Mesendoderm (in vitro differentiated cells): ENCODE results near the gene ANKS1A.

Experiments used
- DNase-seq: peaks from one replicate; pipeline ENCODE4 v3.0.0; 2013
- H2AK5ac ChIP-seq: 2 replicates; pipeline ENCODE4 v1.6.1; 2013; ENCODE audit warnings: low read length, inconsistent platforms
- H2BK120ac ChIP-seq: 2 replicates; pipeline ENCODE4 v1.6.1; 2013; ENCODE audit warnings: low read depth, mild to moderate bottlenecking, low read length, moderate library complexity, mixed read lengths
- H2BK15ac ChIP-seq: replicated peaks from 2 replicates; pipeline ENCODE4 v1.6.1; 2013; ENCODE audit warnings: low read depth, mild to moderate bottlenecking, moderate library complexity
- H2BK5ac ChIP-seq: 2 replicates; pipeline ENCODE4 v1.6.1; 2013; ENCODE audit warnings: low read length, inconsistent platforms
- H3K18ac ChIP-seq: 2 replicates; pipeline ENCODE4 v1.6.1; 2013; ENCODE audit warnings: mild to moderate bottlenecking, low read length, mixed read lengths
- H3K23ac ChIP-seq: one replicate; pipeline ENCODE4 v1.6.1; 2013; ENCODE audit warnings: low read length
- H3K27ac ChIP-seq: 2 replicates; pipeline ENCODE4 v1.5.1; 2013; ENCODE audit warnings: low read depth, mild to moderate bottlenecking, inconsistent platforms, low read length, moderate library complexity
- H3K27me3 ChIP-seq: 2 replicates; pipeline ENCODE4 v1.6.1; 2013; ENCODE audit warnings: low read length, control low read depth, mild to moderate bottlenecking, inconsistent platforms; ENCODE audit not compliant: insufficient read depth, poor library complexity
- H3K36me3 ChIP-seq: 2 replicates; pipeline ENCODE4 v1.6.1; 2013; ENCODE audit warnings: low read length, inconsistent platforms; ENCODE audit not compliant: control insufficient read depth, insufficient read depth
- H3K4ac ChIP-seq: one replicate; pipeline ENCODE4 v1.6.1; 2013; ENCODE audit warnings: low read depth, mild to moderate bottlenecking, low read length, moderate library complexity
- H3K4me1 ChIP-seq: 2 replicates; pipeline ENCODE4 v1.6.1; 2013; ENCODE audit warnings: low read depth, low read length, inconsistent platforms; ENCODE audit not compliant: control insufficient read depth
- H3K4me2 ChIP-seq: 2 replicates; pipeline ENCODE4 v1.6.1; 2013; ENCODE audit warnings: low read length
- H3K4me3 ChIP-seq: 2 replicates; pipeline ENCODE4 v1.5.1; 2013; ENCODE audit warnings: mild to moderate bottlenecking, low read length
- H3K56ac ChIP-seq: one replicate; pipeline ENCODE4 v1.6.1; 2013; ENCODE audit warnings: low read length
- H3K79me1 ChIP-seq: 2 replicates; pipeline ENCODE4 v1.6.1; 2013; ENCODE audit warnings: low read length, inconsistent platforms
- H3K79me2 ChIP-seq: 2 replicates; pipeline ENCODE4 v1.6.1; 2013; ENCODE audit warnings: mild to moderate bottlenecking, low read length; ENCODE audit not compliant: control insufficient read depth, insufficient read depth
- H3K9ac ChIP-seq: 2 replicates; pipeline ENCODE4 v1.6.1; 2013; ENCODE audit warnings: low read length, inconsistent platforms
- H4K5ac ChIP-seq: one replicate; pipeline ENCODE4 v1.6.1; 2013; ENCODE audit warnings: low read length
- H4K8ac ChIP-seq: one replicate; pipeline ENCODE4 v1.6.1; 2013; ENCODE audit warnings: low read depth, mild to moderate bottlenecking, control low read depth, low read length, moderate library complexity
- WGBS: extraction: QIAGEN DNeasy Blood & Tissue Kit; methylation state at CpG from one replicate; pipeline ENCODE4 v1.1.7; 2013; ENCODE audit warnings: low lambda C conversion rate, missing lambda C conversion rate; ENCODE audit not compliant: insufficient coverage; ENCODE audit errors: extremely low coverage; 5-methylcytosine and 5-hydroxymethylcytosine counted together

ANKS1A gene

DNA sequence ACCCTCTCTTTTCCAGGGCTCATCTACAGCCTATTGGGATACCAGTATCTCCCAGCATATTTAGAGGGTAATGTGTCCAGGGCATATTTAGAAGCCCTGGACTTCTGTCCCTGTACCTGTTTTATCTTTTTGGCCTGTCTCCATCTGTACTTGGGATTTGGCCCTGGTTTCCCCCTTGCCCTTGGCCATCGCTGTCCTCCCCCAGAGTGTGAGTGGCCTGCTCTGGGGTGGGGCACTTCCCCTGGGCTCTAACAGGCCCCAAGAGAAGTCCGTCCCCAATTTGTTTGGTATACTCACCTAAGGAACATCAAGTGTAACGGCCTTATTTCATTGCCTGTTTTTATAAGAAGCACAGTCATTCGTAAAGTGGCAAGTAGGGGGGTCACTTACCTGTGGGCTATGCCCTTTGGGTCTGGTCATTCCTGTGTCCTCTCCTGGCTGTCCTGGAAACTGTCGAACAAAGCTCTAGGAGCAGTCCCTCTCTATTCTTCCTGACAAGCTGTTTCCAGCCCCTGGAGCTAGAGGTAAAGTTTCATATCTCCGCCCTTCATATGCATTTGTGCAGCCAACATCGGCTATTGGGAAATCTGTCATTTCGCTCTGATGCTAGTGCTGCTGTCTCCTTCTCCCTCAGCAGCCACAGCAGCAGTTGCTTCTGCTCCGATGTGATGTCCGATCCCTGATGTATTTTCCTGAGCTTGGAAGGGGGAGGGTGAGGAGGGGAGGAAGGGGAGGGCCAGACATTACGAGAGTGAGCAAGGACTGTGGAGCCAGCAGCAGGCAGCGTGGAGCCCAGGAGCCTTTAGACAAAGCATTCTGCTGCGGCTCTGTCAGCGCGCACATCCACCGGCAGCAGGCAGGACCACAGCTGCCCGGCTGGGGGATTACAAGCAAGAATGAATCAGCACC, 168.6 kb downstream of the ANKS1A start:
- Histone ChIP-seq H4K8ac (no peak overlapping the region), H3K4me1 (no peaks in the 10 kb centered on the region), H3K56ac (no peak overlapping the region), H2AK5ac (no peak overlapping the region), H3K18ac (no peak overlapping the region), H3K4ac (no peak overlapping the region), H3K79me1 (no peaks in the 10 kb centered on the region), H2BK15ac (no peak overlapping the region), H2BK120ac (no peak overlapping the region), H3K79me2 (no peaks in the 10 kb centered on the region), H3K9ac (no peak overlapping the region), H3K4me2 (no peak overlapping the region), H3K27ac (no peak overlapping the region), H4K5ac (no peak overlapping the region), H3K23ac (no peak overlapping the region), H2BK5ac (no peak overlapping the region), H3K4me3 (no peak overlapping the region), H3K27me3 (no peaks in the 10 kb centered on the region), H3K36me3 (peaks cover 3% of the 10 kb centered on the region)
- DNase-seq = no peak
- WGBS = no CpG with 5 or more reads among the region's 17 CpGs

DNA sequence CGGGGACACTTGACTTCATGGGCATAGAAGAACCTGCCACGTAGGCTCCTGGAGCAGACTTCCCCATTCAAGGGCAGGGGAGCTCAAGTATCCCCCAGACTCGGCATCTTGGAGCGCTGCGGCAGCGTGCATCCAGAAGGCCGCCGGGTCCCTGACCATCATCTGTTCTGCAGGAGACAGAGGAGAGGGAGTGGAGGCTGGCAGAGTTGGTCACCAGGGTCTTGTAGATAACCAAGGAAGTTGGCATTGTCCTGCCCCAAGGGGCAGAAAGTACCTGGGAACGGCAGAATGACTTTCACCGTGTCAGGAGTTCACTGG, 169.3 kb downstream of the ANKS1A start:
- Histone ChIP-seq H3K27ac (no peak overlapping the region), H3K18ac (no peak overlapping the region), H3K4ac (no peak overlapping the region), H3K23ac (no peak overlapping the region), H3K4me1 (no peaks in the 10 kb centered on the region), H2AK5ac (no peak overlapping the region), H4K8ac (no peak overlapping the region), H3K79me1 (no peaks in the 10 kb centered on the region), H2BK15ac (no peak overlapping the region), H3K36me3 (peaks cover 3% of the 10 kb centered on the region), H3K56ac (no peak overlapping the region), H4K5ac (no peak overlapping the region), H2BK5ac (no peak overlapping the region), H3K79me2 (no peaks in the 10 kb centered on the region), H2BK120ac (no peak overlapping the region), H3K27me3 (no peaks in the 10 kb centered on the region), H3K4me3 (no peak overlapping the region), H3K9ac (no peak overlapping the region), H3K4me2 (no peak overlapping the region)
- no peak for DNase-seq
- WGBS = no CpG with 5 or more reads among the region's 10 CpGs

DNA sequence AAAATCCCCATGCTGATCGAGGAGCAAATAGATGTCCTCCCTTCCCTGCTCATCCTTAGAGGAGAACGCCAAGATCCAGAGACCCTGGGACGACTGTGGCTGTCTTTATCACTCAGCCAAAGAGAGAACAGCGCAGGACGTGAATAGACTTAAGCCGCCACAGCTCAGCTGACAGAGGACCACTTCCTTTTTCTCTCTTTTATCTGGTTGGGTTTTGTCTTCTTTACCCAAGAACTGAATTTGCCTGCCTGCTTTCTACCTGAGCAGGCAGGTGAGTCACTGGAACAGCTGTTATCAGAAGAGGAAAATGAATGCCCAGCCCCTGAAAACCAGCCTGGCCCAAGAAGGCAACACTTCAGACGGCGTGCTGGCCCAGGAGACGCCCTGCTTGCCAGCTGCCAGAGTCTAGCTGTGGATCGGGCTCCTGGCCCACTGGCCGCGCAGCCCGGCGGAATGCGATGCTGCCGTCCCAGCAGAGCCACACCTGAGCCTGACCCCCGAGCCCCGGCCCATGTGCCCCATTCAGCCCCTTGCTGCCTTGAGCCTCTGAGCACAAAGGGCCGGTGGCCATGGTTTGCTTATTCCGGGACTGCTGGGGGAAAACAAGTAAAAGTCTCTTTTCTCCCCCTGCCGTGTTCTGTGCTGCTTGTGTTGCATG, 169.9 kb downstream of the ANKS1A start:
- Histone ChIP-seq H4K8ac (no peak overlapping the region), H3K4me1 (no peaks in the 10 kb centered on the region), H3K23ac (no peak overlapping the region), H4K5ac (no peak overlapping the region), H3K27ac (no peak overlapping the region), H2AK5ac (no peak overlapping the region), H2BK5ac (no peak overlapping the region), H3K18ac (no peak overlapping the region), H2BK120ac (no peak overlapping the region), H3K56ac (no peak overlapping the region), H2BK15ac (no peak overlapping the region), H3K79me1 (no peaks in the 10 kb centered on the region), H3K9ac (no peak overlapping the region), H3K4ac (no peak overlapping the region), H3K79me2 (no peaks in the 10 kb centered on the region), H3K4me3 (no peak overlapping the region), H3K27me3 (no peaks in the 10 kb centered on the region), H3K4me2 (no peak overlapping the region), H3K36me3 (peaks cover 3% of the 10 kb centered on the region)
- WGBS = no CpG with 5 or more reads among the region's 21 CpGs
- no peak for DNase-seq

DNA sequence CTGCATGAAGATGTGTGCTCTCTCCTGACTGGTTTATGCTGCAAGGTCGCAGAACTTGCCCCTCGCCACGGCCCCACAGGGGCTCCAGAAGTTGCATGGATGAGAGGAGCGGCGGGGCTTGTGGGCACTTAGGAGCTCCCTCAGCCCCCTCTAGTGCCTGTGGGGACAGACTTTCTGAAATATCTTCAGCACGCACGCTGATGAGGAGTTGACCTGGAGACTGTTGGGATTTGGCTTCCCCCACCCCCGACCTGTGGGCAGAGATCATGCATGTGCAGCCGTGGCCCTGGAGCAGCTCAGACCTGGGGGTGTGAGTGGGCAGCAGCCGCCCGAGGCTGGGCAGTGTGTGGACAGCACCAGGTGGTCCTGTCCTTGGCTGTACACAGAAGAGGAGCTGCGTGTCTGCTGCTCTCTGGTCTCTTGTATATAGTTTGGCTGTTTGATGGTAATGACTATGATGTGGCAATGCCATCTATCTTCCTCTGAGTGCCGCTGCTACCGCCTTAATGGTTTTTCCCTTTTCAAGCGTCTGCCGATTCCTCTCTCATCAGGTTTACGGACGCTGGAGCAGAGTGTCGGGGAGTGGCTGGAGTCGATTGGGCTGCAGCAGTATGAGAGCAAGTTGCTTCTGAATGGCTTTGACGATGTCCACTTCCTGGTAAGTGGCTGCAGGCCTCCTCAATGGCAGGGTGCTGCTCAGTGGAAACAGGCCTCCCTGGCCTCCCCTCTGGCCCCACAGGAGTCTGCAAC, 170.7 kb downstream of the ANKS1A start:
- Histone ChIP-seq H4K8ac (no peak overlapping the region), H3K4me3 (no peak overlapping the region), H3K79me1 (no peaks in the 10 kb centered on the region), H3K56ac (no peak overlapping the region), H3K9ac (no peak overlapping the region), H3K4ac (no peak overlapping the region), H3K18ac (no peak overlapping the region), H3K27ac (no peak overlapping the region), H2AK5ac (no peak overlapping the region), H3K79me2 (no peaks in the 10 kb centered on the region), H3K36me3 (peaks cover 3% of the 10 kb centered on the region), H3K27me3 (no peaks in the 10 kb centered on the region), H2BK5ac (no peak overlapping the region), H2BK15ac (no peak overlapping the region), H3K4me2 (no peak overlapping the region), H2BK120ac (no peak overlapping the region), H3K4me1 (no peaks in the 10 kb centered on the region), H4K5ac (no peak overlapping the region), H3K23ac (no peak overlapping the region)
- no peak for DNase-seq
- WGBS = no CpG with 5 or more reads among the region's 21 CpGs

- H3K4me1 ChIP-seq = no peaks in the 10 kb centered on the region
- H3K4me2 ChIP-seq = no peak overlapping the region
- no peaks in the 10 kb centered on the region for H3K27me3 ChIP-seq
- H3K18ac ChIP-seq = no peak overlapping the region
- H3K4ac ChIP-seq = no peak overlapping the region
- no peak for DNase-seq
- no CpG with 5 or more reads among the region's 9 CpGs for WGBS
- no peak overlapping the region for H2BK5ac ChIP-seq
- no peak overlapping the region for H2AK5ac ChIP-seq
- H3K56ac ChIP-seq = no peak overlapping the region
- no peak overlapping the region for H3K4me3 ChIP-seq
- no peaks in the 10 kb centered on the region for H3K79me2 ChIP-seq
- H3K36me3 ChIP-seq = no peaks in the 10 kb centered on the region
- no peaks in the 10 kb centered on the region for H3K79me1 ChIP-seq
- H4K8ac ChIP-seq = no peak overlapping the region
- no peak overlapping the region for H2BK120ac ChIP-seq
- H4K5ac ChIP-seq = no peak overlapping the region
- no peak overlapping the region for H3K9ac ChIP-seq
- H2BK15ac ChIP-seq = no peak overlapping the region
- no peak overlapping the region for H3K23ac ChIP-seq
- H3K27ac ChIP-seq = no peak overlapping the region
These were observed 172.1 kb downstream of the ANKS1A start for GRCh38 chr6:35061102-35061615.
